DMS 273 treated with DMSO at 0.1 percent for 48 hours (cell line): ENCODE data around the gene SLC6A6.
A peak's percentile ranks its signal among the peaks of the same experiment; 100 is the strongest.

Experiments
- DNase-seq: peaks from one replicate; lab custom pipeline; 2025; lab: John Stamatoyannopoulos, UW

SLC6A6 gene

GRCh38 chr3:14402304-14402811 is at the start of gene SLC6A6:
TSS of gene SLC6A6 (plus strand) at chr3:14402606. CDS start at chr3:14443635, 41,029 bp downstream.
- DNase-seq, result peak; percentile 76

- no peak for DNase-seq
Observed at GRCh38 chr3:14353502-14353901, 48.9 kb upstream of the SLC6A6 start.

- DNase-seq, result no peak
Observed at GRCh38 chr3:14357463-14357862, 44.9 kb upstream of the SLC6A6 start.

GRCh38 chr3:14358426-14359211 is 43.8 kb upstream of the SLC6A6 start:
- peak; percentile 4 for DNase-seq

- DNase-seq, result no peak
Observed at GRCh38 chr3:14359348-14359747, 43.1 kb upstream of the SLC6A6 start.

- no peak for DNase-seq
Observed at GRCh38 chr3:14360123-14360881, 42.1 kb upstream of the SLC6A6 start.

- DNase-seq, result no peak
Observed at GRCh38 chr3:14361068-14361677, 41.2 kb upstream of the SLC6A6 start.

- no peak for DNase-seq
Observed at GRCh38 chr3:14362890-14363289, 39.5 kb upstream of the SLC6A6 start.

- no peak for DNase-seq
Observed at GRCh38 chr3:14363379-14363778, 39.0 kb upstream of the SLC6A6 start.

- DNase-seq, result no peak
Observed at GRCh38 chr3:14363991-14364390, 38.4 kb upstream of the SLC6A6 start.

GRCh38 chr3:14364580-14365292 is 37.7 kb upstream of the SLC6A6 start:
- no peak for DNase-seq

- DNase-seq, result no peak
Observed at GRCh38 chr3:14366248-14366647, 36.2 kb upstream of the SLC6A6 start.

GRCh38 chr3:14366915-14367823 is 35.2 kb upstream of the SLC6A6 start:
- DNase-seq, result no peak

GRCh38 chr3:14368146-14368545 is 34.3 kb upstream of the SLC6A6 start:
- no peak for DNase-seq

GRCh38 chr3:14368885-14369284 is 33.5 kb upstream of the SLC6A6 start:
- no peak for DNase-seq

- no peak for DNase-seq
Observed at GRCh38 chr3:14369675-14370669, 32.4 kb upstream of the SLC6A6 start.

- no peak for DNase-seq
Observed at GRCh38 chr3:14370720-14371572, 31.5 kb upstream of the SLC6A6 start.

GRCh38 chr3:14371573-14372474 is 30.6 kb upstream of the SLC6A6 start:
- no peak for DNase-seq
